ENCODE measurements around the gene SFXN3. TPM values are rescaled to one million over a fixed set of nuclear protein-coding genes. Genes with fewer than 3 reads are reported as not detected.

The SFXN3 gene
- total and polyA plus RNA-seq, 2 of the 13 experiments (the other 11 are each of a cell fraction or from before 2014, with no cell fraction given) = 16.8 to 71.5 TPM

- TF ChIP-seq SETDB1 (CRISPR knock-in tag; IDR thresholded peaks at IDR 0.05; ENCODE audit: borderline replicate concordance) (no peak), TCF7 (IDR thresholded peaks at IDR 0.05; ENCODE audit: low read depth) (no peak), SALL1 (CRISPR knock-in tag; IDR thresholded peaks at IDR 0.05) (peak; percentile 62; the same call in 1 of the 2 replicates), ZNF354B (CRISPR knock-in tag; IDR thresholded peaks at IDR 0.05) (0 out of 2 replicates have a peak, but pooled peaks have one; percentile 77), RFX5 (IDR thresholded peaks at IDR 0.05; ENCODE audit: low read depth, low read length) (no peak), ZNF296 (CRISPR knock-in tag; conservative IDR thresholded peaks at IDR 0.05) (no peak), ZNF780A (CRISPR knock-in tag; IDR thresholded peaks at IDR 0.05) (peak; percentile 81; the same call in 1 of the 2 replicates), ZNF639 (CRISPR knock-in tag; conservative IDR thresholded peaks at IDR 0.05) (0 out of 2 replicates have a peak, but pooled peaks have one; percentile 70), TFDP1 (CRISPR knock-in tag; IDR thresholded peaks at IDR 0.05; ENCODE audit: borderline replicate concordance) (peak; percentile 71; the same call in 1 of the 2 replicates), ZNF33A (CRISPR knock-in tag; IDR thresholded peaks at IDR 0.05; ENCODE audit: borderline replicate concordance) (no peak), KDM4B (CRISPR knock-in tag; IDR thresholded peaks at IDR 0.05) (peak; percentile 50; the same call in 1 of the 2 replicates), ARNTL (CRISPR knock-in tag; IDR thresholded peaks at IDR 0.05) (peak; percentile 79; the same call in 1 of the 2 replicates), SOX13 (IDR thresholded peaks at IDR 0.05) (no peak), SOX13 (CRISPR knock-in tag; conservative IDR thresholded peaks at IDR 0.05 in 1 of 2, IDR thresholded peaks at IDR 0.05 in 1 of 2) (peak in 1 of 2 experiments; percentile 43; a peak in 2 of 4 replicates), ZNF546 (CRISPR knock-in tag; conservative IDR thresholded peaks at IDR 0.05) (no peak), ZBTB14 (CRISPR knock-in tag; IDR thresholded peaks at IDR 0.05) (peak; percentile 86), TEAD3 (CRISPR knock-in tag; optimal IDR thresholded peaks at IDR 0.05; ENCODE audit: borderline replicate concordance) (no peak)
- TF ChIP-seq, protein P1, sequence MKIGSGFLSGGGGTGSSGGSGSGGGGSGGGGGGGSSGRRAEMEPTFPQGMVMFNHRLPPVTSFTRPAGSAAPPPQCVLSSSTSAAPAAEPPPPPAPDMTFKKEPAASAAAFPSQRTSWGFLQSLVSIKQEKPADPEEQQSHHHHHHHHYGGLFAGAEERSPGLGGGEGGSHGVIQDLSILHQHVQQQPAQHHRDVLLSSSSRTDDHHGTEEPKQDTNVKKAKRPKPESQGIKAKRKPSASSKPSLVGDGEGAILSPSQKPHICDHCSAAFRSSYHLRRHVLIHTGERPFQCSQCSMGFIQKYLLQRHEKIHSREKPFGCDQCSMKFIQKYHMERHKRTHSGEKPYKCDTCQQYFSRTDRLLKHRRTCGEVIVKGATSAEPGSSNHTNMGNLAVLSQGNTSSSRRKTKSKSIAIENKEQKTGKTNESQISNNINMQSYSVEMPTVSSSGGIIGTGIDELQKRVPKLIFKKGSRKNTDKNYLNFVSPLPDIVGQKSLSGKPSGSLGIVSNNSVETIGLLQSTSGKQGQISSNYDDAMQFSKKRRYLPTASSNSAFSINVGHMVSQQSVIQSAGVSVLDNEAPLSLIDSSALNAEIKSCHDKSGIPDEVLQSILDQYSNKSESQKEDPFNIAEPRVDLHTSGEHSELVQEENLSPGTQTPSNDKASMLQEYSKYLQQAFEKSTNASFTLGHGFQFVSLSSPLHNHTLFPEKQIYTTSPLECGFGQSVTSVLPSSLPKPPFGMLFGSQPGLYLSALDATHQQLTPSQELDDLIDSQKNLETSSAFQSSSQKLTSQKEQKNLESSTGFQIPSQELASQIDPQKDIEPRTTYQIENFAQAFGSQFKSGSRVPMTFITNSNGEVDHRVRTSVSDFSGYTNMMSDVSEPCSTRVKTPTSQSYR (CRISPR knock-in tag; IDR thresholded peaks at IDR 0.05; ENCODE audit: borderline replicate concordance) = peak; percentile 80
- TF ChIP-seq, protein P2, sequence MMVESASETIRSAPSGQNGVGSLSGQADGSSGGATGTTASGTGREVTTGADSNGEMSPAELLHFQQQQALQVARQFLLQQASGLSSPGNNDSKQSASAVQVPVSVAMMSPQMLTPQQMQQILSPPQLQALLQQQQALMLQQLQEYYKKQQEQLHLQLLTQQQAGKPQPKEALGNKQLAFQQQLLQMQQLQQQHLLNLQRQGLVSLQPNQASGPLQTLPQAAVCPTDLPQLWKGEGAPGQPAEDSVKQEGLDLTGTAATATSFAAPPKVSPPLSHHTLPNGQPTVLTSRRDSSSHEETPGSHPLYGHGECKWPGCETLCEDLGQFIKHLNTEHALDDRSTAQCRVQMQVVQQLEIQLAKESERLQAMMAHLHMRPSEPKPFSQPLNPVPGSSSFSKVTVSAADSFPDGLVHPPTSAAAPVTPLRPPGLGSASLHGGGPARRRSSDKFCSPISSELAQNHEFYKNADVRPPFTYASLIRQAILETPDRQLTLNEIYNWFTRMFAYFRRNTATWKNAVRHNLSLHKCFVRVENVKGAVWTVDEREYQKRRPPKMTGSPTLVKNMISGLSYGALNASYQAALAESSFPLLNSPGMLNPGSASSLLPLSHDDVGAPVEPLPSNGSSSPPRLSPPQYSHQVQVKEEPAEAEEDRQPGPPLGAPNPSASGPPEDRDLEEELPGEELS (CRISPR knock-in tag; IDR thresholded peaks at IDR 0.05) = no peak
These were observed 31.9 kb upstream of the SFXN3 start (continued) for GRCh38 chr10:100998991-100999741.
